Measurements from ENCODE around the gene GPC3.
"Not testable (repeated sequence)": the region's sequence is repeated elsewhere in the genome, so short reads cannot be mapped to it uniquely, and the experiment has no call there.

Gene GPC3

GRCh38 chrX:133905305-133905704 is 80.1 kb downstream of the GPC3 start:
- H3K4me3 ChIP-seq (ENCODE audit: low read depth, low read length): no peak overlapping the region
- TF ChIP-seq, protein P1, sequence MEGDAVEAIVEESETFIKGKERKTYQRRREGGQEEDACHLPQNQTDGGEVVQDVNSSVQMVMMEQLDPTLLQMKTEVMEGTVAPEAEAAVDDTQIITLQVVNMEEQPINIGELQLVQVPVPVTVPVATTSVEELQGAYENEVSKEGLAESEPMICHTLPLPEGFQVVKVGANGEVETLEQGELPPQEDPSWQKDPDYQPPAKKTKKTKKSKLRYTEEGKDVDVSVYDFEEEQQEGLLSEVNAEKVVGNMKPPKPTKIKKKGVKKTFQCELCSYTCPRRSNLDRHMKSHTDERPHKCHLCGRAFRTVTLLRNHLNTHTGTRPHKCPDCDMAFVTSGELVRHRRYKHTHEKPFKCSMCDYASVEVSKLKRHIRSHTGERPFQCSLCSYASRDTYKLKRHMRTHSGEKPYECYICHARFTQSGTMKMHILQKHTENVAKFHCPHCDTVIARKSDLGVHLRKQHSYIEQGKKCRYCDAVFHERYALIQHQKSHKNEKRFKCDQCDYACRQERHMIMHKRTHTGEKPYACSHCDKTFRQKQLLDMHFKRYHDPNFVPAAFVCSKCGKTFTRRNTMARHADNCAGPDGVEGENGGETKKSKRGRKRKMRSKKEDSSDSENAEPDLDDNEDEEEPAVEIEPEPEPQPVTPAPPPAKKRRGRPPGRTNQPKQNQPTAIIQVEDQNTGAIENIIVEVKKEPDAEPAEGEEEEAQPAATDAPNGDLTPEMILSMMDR (IDR thresholded peaks at IDR 0.05; ENCODE audit: low read depth, low read length, missing control alignments): no peak
- no peak for DNase-seq (ENCODE audit: low read depth)

- H3K4me3 ChIP-seq (ENCODE audit: low read depth, low read length): no peak overlapping the region
- no peak for DNase-seq (ENCODE audit: low read depth)
- TF ChIP-seq, protein P1 (IDR thresholded peaks at IDR 0.05; ENCODE audit: low read depth, low read length, missing control alignments): no peak
These were observed 87.7 kb downstream of the GPC3 start for GRCh38 chrX:133897593-133898163.

DNA sequence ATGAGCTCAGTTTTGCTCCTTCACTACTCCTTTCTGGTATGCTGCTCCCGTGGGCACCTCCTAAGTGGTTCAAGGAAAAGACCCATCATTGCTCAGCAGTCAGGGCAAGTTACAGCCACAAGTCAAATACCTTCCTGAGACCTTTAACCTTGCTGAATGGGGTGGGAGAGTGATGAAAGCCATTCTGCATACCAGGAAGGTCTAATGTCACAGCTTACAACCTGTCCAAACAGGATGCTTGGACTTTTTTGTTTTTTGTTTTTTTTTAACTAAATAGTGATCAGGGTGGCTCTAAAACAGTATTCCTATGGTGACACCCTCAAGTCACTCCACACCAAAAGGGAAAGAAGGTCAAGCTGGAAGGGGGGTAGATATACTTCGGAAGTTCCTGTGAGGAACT is 93.1 kb downstream of the GPC3 start:
- TF ChIP-seq, protein P1 (IDR thresholded peaks at IDR 0.05; ENCODE audit: low read depth, low read length, missing control alignments): no peak
- no peak for DNase-seq (ENCODE audit: low read depth)
- H3K4me3 ChIP-seq (ENCODE audit: low read depth, low read length): no peak overlapping the region

DNA sequence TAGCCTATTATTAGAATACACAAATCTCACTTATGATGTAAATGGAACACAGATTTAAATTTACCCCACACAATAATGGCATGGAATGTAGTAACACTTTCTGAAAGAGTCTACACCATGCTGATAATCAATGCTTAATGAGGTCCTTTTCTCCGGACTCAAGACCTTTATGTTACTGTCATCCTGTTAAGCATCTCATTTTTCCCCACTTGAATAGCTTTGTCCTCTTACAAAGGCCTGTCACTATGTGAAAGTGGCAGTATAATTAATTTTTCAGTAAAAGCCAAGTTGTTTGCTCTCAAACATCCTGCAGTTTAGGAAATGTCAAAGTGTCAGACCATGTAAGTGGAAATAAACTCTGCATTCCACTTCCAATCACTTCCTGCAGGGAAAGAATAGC is 96.4 kb downstream of the GPC3 start:
- TF ChIP-seq, protein P1 (IDR thresholded peaks at IDR 0.05; ENCODE audit: low read depth, low read length, missing control alignments): no peak
- H3K4me3 ChIP-seq (ENCODE audit: low read depth, low read length): no peak overlapping the region
- DNase-seq (ENCODE audit: low read depth): no peak

GRCh38 chrX:133888084-133888483 is 97.3 kb downstream of the GPC3 start:
- not testable (repeated sequence) for H3K4me3 ChIP-seq (ENCODE audit: low read depth, low read length); DNase-seq (ENCODE audit: low read depth)

DNA sequence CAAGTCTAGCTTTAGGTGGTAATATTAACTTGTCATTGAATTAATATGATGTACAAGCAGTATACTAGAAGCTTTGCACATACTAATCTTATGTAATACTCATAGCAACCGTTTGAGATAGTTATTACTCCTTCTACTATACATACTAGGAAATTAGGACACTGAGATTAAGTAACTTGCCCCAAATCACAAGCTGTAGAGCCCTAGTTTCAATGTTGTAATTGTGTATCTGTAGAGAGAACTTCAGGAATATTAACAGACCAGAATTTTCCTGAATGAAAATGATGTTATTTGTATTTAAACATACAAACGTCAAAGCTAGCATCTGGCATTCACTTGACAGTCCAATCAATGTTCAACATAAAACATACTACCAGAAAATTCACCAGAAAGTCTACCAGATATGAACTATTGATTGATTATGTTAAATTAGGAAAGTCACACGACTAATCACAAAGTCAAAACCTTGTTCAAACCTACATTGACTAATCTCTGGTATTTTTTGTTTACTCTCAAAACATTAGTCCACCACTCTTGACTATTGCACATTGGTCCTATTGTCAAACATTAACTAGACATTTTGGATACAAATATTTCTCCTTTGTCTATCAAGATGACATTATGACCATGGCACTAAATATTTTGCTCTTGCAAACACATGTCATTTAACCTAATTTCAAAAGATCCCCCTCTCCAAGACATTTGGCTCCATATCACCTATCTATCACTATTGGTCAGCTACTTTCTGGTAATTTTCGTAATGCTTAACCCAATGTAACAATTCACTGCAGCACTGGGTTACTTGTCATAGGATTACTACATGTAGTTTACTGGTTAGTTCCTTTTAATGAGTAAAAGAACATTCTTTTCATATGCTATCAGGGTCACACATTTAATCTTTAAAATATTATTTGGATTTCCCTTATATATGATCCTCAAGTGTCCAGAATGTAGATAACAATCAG is 100.7 kb downstream of the GPC3 start:
- DNase-seq (ENCODE audit: low read depth): no peak
- no peak overlapping the region for H3K4me3 ChIP-seq (ENCODE audit: low read depth, low read length)
- TF ChIP-seq, protein P1 (IDR thresholded peaks at IDR 0.05; ENCODE audit: low read depth, low read length, missing control alignments): no peak

GRCh38 chrX:133881893-133882292 is 103.5 kb downstream of the GPC3 start:
- TF ChIP-seq, protein P1 (IDR thresholded peaks at IDR 0.05; ENCODE audit: low read depth, low read length, missing control alignments): no peak
- DNase-seq (ENCODE audit: low read depth): no peak
- H3K4me3 ChIP-seq (ENCODE audit: low read depth, low read length): no peak overlapping the region
